PC-3 (cell line): ENCODE data around the gene CHI3L1. TPM values are rescaled to one million over a fixed set of nuclear protein-coding genes. Genes with fewer than 3 reads are reported as not detected.

Experiments used
- ATAC-seq: fragments of 200-7000 bp; cut with Tn5 transposase; 2 replicates; pipeline ENCODE4 v1.9.1; 2020; ENCODE audit warnings: mild to moderate bottlenecking, moderate library complexity
- BruUV-seq: library from RNA; stranded (reverse); fragments of 400-500 nt; replicated peaks from 2 replicates; lab custom pipeline; 2021; lab: Mats Ljungman, UMichigan
- CTCF ChIA-PET: fragments of 300-600 bp; sonication (Branson Sonifier 250); formaldehyde crosslinking; loops from one replicate; lab custom pipeline; 2022; ENCODE audit warnings: antibody characterized with exemption; lab: Charles Lee
- POLR2A ChIA-PET: fragments of 300-600 bp; sonication (Branson Sonifier 250); formaldehyde crosslinking; loops from one replicate; lab custom pipeline; 2022; ENCODE audit warnings: antibody characterized with exemption; ENCODE audit not compliant: unreplicated experiment; lab: Charles Lee
- DNase-seq: peaks from one replicate; pipeline ENCODE4 v3.0.0-alpha.2; 2015
- H2AFZ ChIP-seq: fragments of 300-600 bp; sonication (generic); 2 replicates; pipeline ENCODE4 v1.6.0; 2016; ENCODE audit warnings: antibody characterized with exemption, low read length
- H3F3A ChIP-seq: fragments of 300-600 bp; sonication (generic); one replicate; pipeline ENCODE4 v1.6.0; 2017; ENCODE audit warnings: antibody characterized with exemption, low read length, control low read depth, mild to moderate bottlenecking; ENCODE audit not compliant: unreplicated experiment
- H3K27ac ChIP-seq: fragments of 300-600 bp; sonication (generic); 2 replicates; pipeline ENCODE4 v1.5.1; 2016; ENCODE audit warnings: mild to moderate bottlenecking, low read length
- H3K27me3 ChIP-seq: fragments of 300-600 bp; sonication (generic); 2 replicates; pipeline ENCODE4 v1.6.1; 2016; ENCODE audit warnings: low read length, mixed read lengths
- H3K36me3 ChIP-seq: fragments of 300-600 bp; sonication (generic); 2 replicates; pipeline ENCODE4 v1.6.1; 2016; ENCODE audit warnings: low read depth, mixed run types, low read length, mixed read lengths
- H3K4me1 ChIP-seq: fragments of 300-600 bp; sonication (generic); 2 replicates; pipeline ENCODE4 v1.5.1; 2016; ENCODE audit warnings: low read length; ENCODE audit not compliant: insufficient read depth
- H3K4me2 ChIP-seq: fragments of 300-600 bp; sonication (generic); 2 replicates; pipeline ENCODE4 v1.6.0; 2016; ENCODE audit warnings: low read length
- H3K4me3 ChIP-seq: fragments of 300-600 bp; sonication (generic); 2 replicates; pipeline ENCODE4 v1.5.1; 2016; ENCODE audit warnings: mild to moderate bottlenecking, low read length, mixed read lengths
- H3K79me2 ChIP-seq: fragments of 300-600 bp; sonication (generic); 2 replicates; pipeline ENCODE4 v1.6.1; 2017; ENCODE audit warnings: low read length, mixed read lengths
- H3K9ac ChIP-seq: fragments of 300-600 bp; sonication (generic); 2 replicates; pipeline ENCODE4 v1.6.0; 2016; ENCODE audit warnings: mild to moderate bottlenecking, low read length
- H3K9me2 ChIP-seq: fragments of 300-600 bp; sonication (generic); replicated peaks from 2 replicates; pipeline ENCODE4 v1.6.1; 2016; ENCODE audit warnings: mixed run types, low read length, mixed read lengths
- H3K9me3 ChIP-seq: fragments of 300-600 bp; sonication (generic); 2 replicates; pipeline ENCODE4 v1.6.1; 2016; ENCODE audit warnings: low read length, mixed read lengths
- H4K20me1 ChIP-seq: fragments of 300-600 bp; sonication (generic); 2 replicates; pipeline ENCODE4 v1.6.1; 2016; ENCODE audit warnings: low read length, mixed read lengths
- CTCF ChIP-seq: fragments of 300-600 bp; sonication (generic); conservative IDR thresholded peaks from 2 replicates; pipeline ENCODE4 v1.5.1; 2017; ENCODE audit warnings: antibody characterized with exemption, low read depth, mild to moderate bottlenecking, low read length
- EZH2 ChIP-seq: fragments of 300-600 bp; sonication (generic); IDR thresholded peaks from one replicate; pipeline ENCODE4 v1.6.1; 2017; ENCODE audit warnings: antibody characterized with exemption, mild to moderate bottlenecking, low read length; ENCODE audit not compliant: unreplicated experiment
- EZH2phosphoT487 ChIP-seq: fragments of 300-600 bp; sonication (generic); IDR thresholded peaks from 2 replicates; pipeline ENCODE4 v1.6.1; 2018; ENCODE audit warnings: mild to moderate bottlenecking, antibody characterized with exemption, low read length, borderline replicate concordance
- intact Hi-C: fragments of 100-400 bp; cut with micrococcal nuclease; formaldehyde crosslinking; loops from 2 replicates; pipeline ENCODE4 v1.9.0; 2023
- total RNA-seq: library from RNA; depleted of rRNA; stranded (reverse); fragments of >200 nt; gene quantifications from 2 replicates; pipeline ENCODE4 v1.2.3, GENCODE V29; 2014

The CHI3L1 gene
- total RNA-seq, 1 experiment from 2014 or later: not detected

DNA sequence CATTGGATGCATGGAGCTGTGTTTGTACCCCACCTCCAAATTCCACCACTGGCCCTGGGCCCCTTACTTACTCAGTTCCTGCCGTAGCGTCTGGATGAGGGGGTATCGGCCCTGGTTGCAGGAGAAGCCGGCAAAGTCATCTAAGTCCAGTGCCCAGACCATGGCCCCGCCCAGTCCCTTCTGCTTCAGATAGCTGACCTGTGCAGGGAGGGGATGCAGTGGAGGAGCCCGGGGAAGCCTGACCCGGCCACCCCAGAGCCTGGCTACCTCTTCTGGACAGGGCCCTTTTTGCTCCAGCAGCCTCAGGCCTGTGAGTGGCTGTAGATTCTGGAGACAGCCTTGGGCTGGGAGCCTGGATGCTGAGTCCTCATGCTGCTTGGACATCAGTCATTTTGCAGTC, 31.2 kb upstream of the CHI3L1 start:
- Histone ChIP-seq H3K27ac (no peak overlapping the region), H3K4me3 (no peak overlapping the region), H3K9me2 (no peaks in the 10 kb centered on the region), H3K79me2 (no peaks in the 10 kb centered on the region), H3K4me2 (no peak overlapping the region), H2AFZ (no peak overlapping the region), H3K36me3 (no peaks in the 10 kb centered on the region), H3K27me3 (peaks cover 49% of the 10 kb centered on the region), H3K9me3 (no peaks in the 10 kb centered on the region), H3F3A (no peaks in the 10 kb centered on the region), H3K4me1 (no peaks in the 10 kb centered on the region), H4K20me1 (no peaks in the 10 kb centered on the region), H3K9ac (no peak overlapping the region)
- CTCF ChIA-PET: no interaction called here
- intact Hi-C loops: no loop called here
- no peak for TF ChIP-seq EZH2
- BruUV-seq: no TSS peak
- POLR2A ChIA-PET: no interaction called here
- ATAC-seq (no peak), DNase-seq (no peak)

GRCh38 chr1:203217139-203217655, 30.7 kb upstream of the CHI3L1 start:
- POLR2A ChIA-PET: no interaction called here

DNA sequence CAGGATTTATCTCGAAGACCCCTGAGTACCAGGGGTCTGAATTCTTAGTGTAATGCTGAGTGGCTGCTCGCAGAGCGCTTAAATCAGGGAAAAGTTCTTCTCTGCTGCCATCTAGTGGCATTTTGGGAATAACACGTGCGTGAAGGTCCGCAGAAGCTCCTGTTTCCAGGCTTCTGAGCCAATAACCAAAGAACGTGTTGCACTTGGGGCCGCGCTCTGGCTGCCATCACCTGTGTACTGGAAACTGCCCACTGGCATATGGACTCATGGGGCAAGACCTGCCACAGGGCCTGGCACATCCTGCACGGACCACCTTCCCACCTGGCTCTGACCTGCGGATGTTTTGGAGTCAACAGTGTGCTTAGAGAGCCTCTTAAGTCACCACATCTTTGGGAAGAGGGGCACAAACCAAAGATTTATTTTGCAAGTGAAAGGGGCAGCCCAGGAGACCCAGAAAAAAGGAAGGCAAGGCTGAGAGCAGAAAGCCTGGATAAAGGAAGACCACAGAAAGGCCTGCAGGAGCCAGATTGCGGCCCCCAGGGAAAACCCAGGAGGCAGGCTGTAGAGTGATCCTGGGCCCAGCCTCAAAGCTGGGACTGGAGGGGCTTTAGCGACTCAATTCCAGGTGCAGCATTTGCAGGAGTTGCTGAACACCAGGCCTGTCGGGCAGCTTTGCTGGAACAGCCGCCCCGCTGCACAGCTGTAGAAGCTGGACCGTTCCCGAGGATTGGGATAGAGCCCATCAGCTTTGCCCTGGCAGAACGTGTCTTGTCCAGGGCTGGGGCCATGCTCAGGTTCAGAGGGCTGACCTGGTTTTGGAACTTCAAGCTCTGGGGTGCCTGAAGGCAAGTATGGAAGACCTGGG, 30.0 kb upstream of the CHI3L1 start:
- Histone ChIP-seq H3K27ac (no peak overlapping the region), H3K9ac (no peak overlapping the region), H3K4me3 (no peak overlapping the region), H3K4me2 (no peak overlapping the region), H3K36me3 (no peaks in the 10 kb centered on the region), H3F3A (no peaks in the 10 kb centered on the region), H3K9me2 (no peaks in the 10 kb centered on the region), H3K79me2 (no peaks in the 10 kb centered on the region), H3K4me1 (no peaks in the 10 kb centered on the region), H3K9me3 (no peaks in the 10 kb centered on the region), H3K27me3 (peaks cover 42% of the 10 kb centered on the region), H2AFZ (no peak overlapping the region), H4K20me1 (no peaks in the 10 kb centered on the region)
- no TSS peak for BruUV-seq
- no peak for TF ChIP-seq EZH2phosphoT487
- TF ChIP-seq CTCF: peak; percentile 90
- ChIA-PET CTCF (interaction anchor here (0.7 to 1.6 kb wide), 7 partner anchors 51 to 177 kb away, joined by 3 to 36 read pairs (median 5); no protein-coding TSS in a partner anchor), POLR2A (no interaction called here)
- intact Hi-C loops: loop anchor here (1.0 kb wide), 2 partner anchors 98 to 177 kb away; no protein-coding TSS in a partner anchor
- ATAC-seq (peak; percentile 85), DNase-seq (peak; percentile 88)

More at GRCh38 chr1:203217139-203217655, 30.7 kb upstream of the CHI3L1 start:
- Histone ChIP-seq H3K9ac (no peak overlapping the region), H3K79me2 (no peaks in the 10 kb centered on the region), H3K4me2 (no peak overlapping the region), H3K27me3 (peaks cover 46% of the 10 kb centered on the region), H3F3A (no peaks in the 10 kb centered on the region), H3K36me3 (no peaks in the 10 kb centered on the region), H3K9me2 (no peaks in the 10 kb centered on the region), H3K9me3 (no peaks in the 10 kb centered on the region), H3K4me3 (no peak overlapping the region), H3K4me1 (no peaks in the 10 kb centered on the region), H4K20me1 (no peaks in the 10 kb centered on the region), H3K27ac (no peak overlapping the region), H2AFZ (no peak overlapping the region)
- DNase-seq (peak; percentile 30), ATAC-seq (peak; percentile 12)
- BruUV-seq: no TSS peak
- TF ChIP-seq CTCF: peak; percentile 45
- no peak for TF ChIP-seq EZH2
- no peak for TF ChIP-seq EZH2phosphoT487
- intact Hi-C loops: no loop called here
- CTCF ChIA-PET: no interaction called here
